Measurements from ENCODE around the gene CAPZB. TPM values are rescaled to one million over a fixed set of nuclear protein-coding genes. Genes with fewer than 3 reads are reported as not detected.

Gene CAPZB
- polyA plus RNA-seq, 1 experiment: 276 TPM

GRCh38 chr1:19331262-19331878, 154.0 kb downstream of the CAPZB start:
- ChIA-PET POLR2A (no interaction called here), CTCF (interaction anchor here (3.0 kb wide), 1 partner anchor 12 kb away, joined by 22 read pairs; no protein-coding TSS in a partner anchor)
- no peaks in the 10 kb centered on the region for H3K27me3 ChIP-seq (ENCODE audit: control insufficient read depth, insufficient read depth, low read length)

GRCh38 chr1:19330449-19331135, 154.7 kb downstream of the CAPZB start:
- TF ChIP-seq CTCF (IDR thresholded peaks at IDR 0.05; ENCODE audit: insufficient read depth, low read depth, low read length): no peak
- POLR2A ChIA-PET: no interaction called here
- peaks cover 17% of the 10 kb centered on the region for H3K36me3 ChIP-seq (ENCODE audit: control insufficient read depth, insufficient read depth, low read length)
- no peaks in the 10 kb centered on the region for H3K27me3 ChIP-seq (ENCODE audit: control insufficient read depth, insufficient read depth, low read length)
- no peak for DNase-seq (ENCODE audit: low read depth)
- H3K4me3 ChIP-seq (ENCODE audit: low read depth, low read length): no peak overlapping the region
- CTCF ChIA-PET: interaction anchor here (3.0 kb wide), 1 partner anchor 12 kb away, joined by 22 read pairs; no protein-coding TSS in a partner anchor

More at GRCh38 chr1:19331262-19331878, 154.0 kb downstream of the CAPZB start:
- no peak for DNase-seq (ENCODE audit: low read depth)
- TF ChIP-seq CTCF (IDR thresholded peaks at IDR 0.05; ENCODE audit: insufficient read depth, low read depth, low read length): no peak
- Histone ChIP-seq H3K36me3 (ENCODE audit: control insufficient read depth, insufficient read depth, low read length) (peaks cover 10% of the 10 kb centered on the region), H3K4me3 (ENCODE audit: low read depth, low read length) (no peak overlapping the region)

GRCh38 chr1:19329611-19330010, 155.7 kb downstream of the CAPZB start:
- Histone ChIP-seq H3K27me3 (ENCODE audit: control insufficient read depth, insufficient read depth, low read length) (no peaks in the 10 kb centered on the region), H3K36me3 (ENCODE audit: control insufficient read depth, insufficient read depth, low read length) (peaks cover 24% of the 10 kb centered on the region), H3K4me3 (ENCODE audit: low read depth, low read length) (no peak overlapping the region)
- TF ChIP-seq CTCF (IDR thresholded peaks at IDR 0.05; ENCODE audit: insufficient read depth, low read depth, low read length): no peak
- no peak for DNase-seq (ENCODE audit: low read depth)
- ChIA-PET CTCF (interaction anchor here (0.7 to 3.0 kb wide), 2 partner anchors 13 to 333 kb away, joined by 3 to 22 read pairs; no protein-coding TSS in a partner anchor), POLR2A (no interaction called here)

- H3K36me3 ChIP-seq (ENCODE audit: control insufficient read depth, insufficient read depth, low read length): peaks cover 27% of the 10 kb centered on the region
- no peak for DNase-seq (ENCODE audit: low read depth)
- POLR2A ChIA-PET: no interaction called here
- TF ChIP-seq CTCF (IDR thresholded peaks at IDR 0.05; ENCODE audit: insufficient read depth, low read depth, low read length): no peak
- CTCF ChIA-PET: no interaction called here
- H3K4me3 ChIP-seq (ENCODE audit: low read depth, low read length): no peak overlapping the region
- H3K27me3 ChIP-seq (ENCODE audit: control insufficient read depth, insufficient read depth, low read length): no peaks in the 10 kb centered on the region
Observed at GRCh38 chr1:19329188-19329587, 156.2 kb downstream of the CAPZB start.

- POLR2A ChIA-PET: no interaction called here
- Histone ChIP-seq H3K36me3 (ENCODE audit: control insufficient read depth, insufficient read depth, low read length) (peaks cover 31% of the 10 kb centered on the region), H3K27me3 (ENCODE audit: control insufficient read depth, insufficient read depth, low read length) (no peaks in the 10 kb centered on the region), H3K4me3 (ENCODE audit: low read depth, low read length) (no peak overlapping the region)
- DNase-seq (ENCODE audit: low read depth): no peak
- CTCF ChIA-PET: interaction anchor here (0.9 to 1.6 kb wide), 2 partner anchors 14 to 333 kb away, joined by 3 to 4 read pairs; no protein-coding TSS in a partner anchor
- TF ChIP-seq CTCF (IDR thresholded peaks at IDR 0.05; ENCODE audit: insufficient read depth, low read depth, low read length): no peak
Observed at GRCh38 chr1:19328486-19328885, 156.9 kb downstream of the CAPZB start.
